ENCODE measurements around the gene GPATCH8.
"Not testable (repeated sequence)": the region's sequence is repeated elsewhere in the genome, so short reads cannot be mapped to it uniquely, and the experiment has no call there.

- not testable (repeated sequence) for TF ChIP-seq CTCF (IDR thresholded peaks at IDR 0.05); POLR2A (IDR thresholded peaks at IDR 0.05); POLR2AphosphoS5 (IDR thresholded peaks at IDR 0.05; ENCODE audit: insufficient read depth in 1 of 2, low read depth in 1 of 2)
Observed at GRCh38 chr17:44394112-44394511, 109.1 kb downstream of the GPATCH8 start.
